GM19099 (cell line): ENCODE results near the gene FNTB.

Experiments used
- POLR2A ChIP-seq: IDR thresholded peaks from 3 replicates; pipeline ENCODE4 v1.6.1; 2011; ENCODE audit warnings: low read depth; ENCODE audit not compliant: insufficient read length; ENCODE audit errors: extremely low read depth

Gene FNTB

DNA sequence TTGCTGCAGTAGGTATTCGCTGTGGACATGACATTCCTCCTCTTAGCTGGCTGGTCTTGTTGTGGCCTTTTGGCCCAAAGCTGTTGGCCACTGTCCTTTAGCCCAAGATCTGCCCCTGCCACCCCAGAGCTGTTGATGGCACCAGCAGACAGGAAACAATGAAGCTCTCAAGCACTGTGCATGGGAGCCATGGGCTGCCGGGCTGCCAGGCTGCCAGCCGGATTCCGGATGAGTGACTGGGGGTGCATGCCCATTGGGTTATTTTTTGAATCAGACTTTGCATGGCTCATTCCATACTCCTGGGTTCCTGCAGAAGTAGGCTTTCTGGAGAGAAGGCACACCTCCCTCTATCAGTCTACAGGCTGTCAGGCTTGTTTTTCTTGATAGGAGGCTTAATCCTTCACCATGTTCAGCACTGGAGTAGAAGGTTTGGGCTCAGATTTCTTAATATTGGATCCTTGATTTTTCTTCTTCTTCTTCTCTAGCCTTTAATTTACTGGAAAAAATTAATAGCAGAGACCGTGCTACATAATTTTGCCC, 83.2 kb downstream of the FNTB start:
- no peak for TF ChIP-seq POLR2A

DNA sequence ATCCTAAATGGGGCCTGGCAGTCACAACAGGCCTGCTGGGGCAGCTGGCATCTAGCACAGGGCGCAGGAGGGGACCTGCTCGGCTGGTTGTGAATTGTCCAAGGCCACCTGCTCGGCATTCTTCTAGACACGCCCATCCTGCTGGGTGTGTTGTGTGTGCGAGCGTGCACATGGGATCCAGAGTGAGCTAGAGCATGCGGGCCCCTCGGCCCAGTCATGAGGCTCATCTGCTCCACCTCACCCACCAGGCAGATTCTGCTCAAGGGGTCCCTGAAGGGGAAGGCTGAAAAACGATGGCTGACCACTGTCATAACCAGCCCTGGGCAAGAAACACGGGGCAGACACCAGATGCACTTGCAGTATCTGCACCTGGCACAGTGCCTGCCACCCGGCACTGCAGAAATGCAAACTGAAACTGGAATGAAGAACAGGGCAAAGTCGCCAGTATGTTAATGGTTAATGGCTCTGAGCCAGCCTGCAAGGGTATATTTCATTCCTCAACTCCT, 83.8 kb downstream of the FNTB start:
- no peak for TF ChIP-seq POLR2A

- TF ChIP-seq POLR2A: no peak
Observed at GRCh38 chr14:65071544-65071943, 84.8 kb downstream of the FNTB start.

- no peak for TF ChIP-seq POLR2A
Observed at GRCh38 chr14:65072256-65072655, 85.6 kb downstream of the FNTB start.

DNA sequence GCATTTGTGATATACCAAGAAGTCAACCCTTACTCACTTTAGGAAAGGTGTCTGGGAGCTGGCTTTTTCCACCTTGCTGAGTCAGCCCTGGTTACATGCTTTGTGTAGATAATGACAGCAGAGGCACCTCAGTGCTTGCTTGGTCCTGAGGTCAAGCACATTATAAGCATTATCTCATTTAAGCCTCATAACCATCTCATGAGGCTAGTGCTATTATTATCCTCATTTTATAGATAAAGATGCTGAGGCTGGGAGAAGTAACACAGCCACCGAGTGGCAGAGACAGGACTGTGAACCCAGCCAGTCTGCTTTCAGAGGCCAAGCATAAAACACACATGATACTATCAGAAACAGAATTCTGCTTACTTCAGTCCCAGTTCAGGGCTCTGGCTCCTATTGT, 86.2 kb downstream of the FNTB start:
- TF ChIP-seq POLR2A: no peak

DNA sequence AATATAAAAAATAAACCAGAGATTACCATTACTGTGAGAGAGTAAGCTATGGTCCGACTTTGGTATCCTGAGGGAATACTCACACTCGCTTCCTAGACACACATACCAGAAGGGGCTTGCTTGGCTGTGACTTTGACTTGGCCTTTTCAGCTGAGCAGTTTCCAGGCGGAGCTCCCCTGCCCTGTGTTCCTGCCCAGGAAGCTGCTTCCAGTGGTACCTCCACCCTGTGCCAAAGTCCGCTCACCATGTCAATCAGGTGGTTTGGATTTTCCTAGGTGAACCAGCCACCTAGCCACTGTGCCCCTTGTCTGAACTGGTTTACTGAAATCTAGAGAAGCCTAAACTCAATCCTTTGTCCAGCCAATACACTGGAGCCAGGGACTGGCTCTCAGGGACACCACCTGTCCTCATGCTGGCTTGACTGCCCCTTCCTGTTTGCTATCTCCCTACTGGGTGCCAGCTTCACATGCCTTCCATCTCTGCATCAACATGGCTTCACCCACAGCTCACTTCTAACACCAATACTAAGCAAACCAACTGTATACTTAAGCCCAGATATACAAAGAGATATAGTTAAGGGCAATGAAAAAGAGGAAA, 87.0 kb downstream of the FNTB start:
- TF ChIP-seq POLR2A: no peak

GRCh38 chr14:65074449-65075150, 87.9 kb downstream of the FNTB start:
- TF ChIP-seq POLR2A: no peak

GRCh38 chr14:65075628-65076325, 89.1 kb downstream of the FNTB start:
- TF ChIP-seq POLR2A: no peak

- TF ChIP-seq POLR2A: no peak
Observed at GRCh38 chr14:65077318-65077717, 90.6 kb downstream of the FNTB start.

- TF ChIP-seq POLR2A: no peak
Observed at GRCh38 chr14:65079201-65079600, 92.5 kb downstream of the FNTB start.

DNA sequence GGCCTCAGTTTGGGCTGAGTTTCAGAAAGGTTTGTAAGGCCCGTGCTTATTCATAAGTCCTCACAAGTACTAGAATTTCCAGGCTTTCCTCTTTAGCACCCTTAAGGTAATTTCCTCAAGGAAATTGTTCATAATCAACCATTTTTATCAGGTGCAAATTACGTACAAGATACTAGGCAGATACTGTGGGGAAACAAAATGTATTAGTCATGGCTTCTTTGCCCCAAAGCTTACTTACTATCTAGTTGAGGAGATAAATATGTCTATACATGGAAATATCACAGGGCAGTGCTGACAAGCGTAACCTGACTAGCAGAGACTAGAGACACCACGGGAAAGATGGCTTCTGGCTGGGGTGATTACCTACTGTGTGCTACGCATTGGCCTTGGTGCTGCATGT, 93.1 kb downstream of the FNTB start:
- TF ChIP-seq POLR2A: no peak

DNA sequence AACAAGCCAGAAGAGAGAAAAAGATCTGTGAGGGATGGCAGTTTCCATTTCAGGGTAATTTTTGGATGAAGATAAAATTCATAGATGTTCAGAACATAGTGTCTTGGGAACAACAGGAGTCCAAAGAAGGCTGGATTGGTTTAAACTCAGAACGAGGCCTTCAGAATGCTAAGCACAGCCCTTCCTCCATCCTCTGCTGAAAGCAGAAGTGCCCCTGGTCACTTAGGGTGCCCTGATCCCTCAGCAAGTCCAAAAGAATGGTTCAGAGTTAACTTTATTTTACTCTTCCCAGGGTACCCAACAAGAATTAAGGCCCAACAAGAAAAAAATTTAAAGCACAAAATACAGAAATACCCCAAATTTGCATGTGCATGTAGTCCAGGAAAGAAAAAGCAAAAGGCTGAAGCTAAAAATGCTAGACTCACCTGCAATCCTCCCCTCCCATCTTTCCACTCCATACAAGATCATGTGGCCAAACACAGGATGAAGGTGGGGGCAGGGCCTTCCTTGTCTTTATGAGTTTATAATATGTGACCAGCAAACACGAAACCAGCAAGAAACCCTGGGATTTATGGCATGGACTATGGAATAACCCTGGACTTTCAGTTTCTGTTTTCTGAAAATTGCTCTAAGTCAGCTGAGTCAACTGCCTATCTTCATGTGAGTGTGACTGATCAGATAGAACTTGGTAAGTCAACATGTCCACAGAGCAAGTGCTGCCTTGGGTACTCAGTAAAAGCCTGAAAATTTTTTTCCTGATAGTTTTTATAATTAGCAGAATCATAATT, 94.5 kb downstream of the FNTB start:
- no peak for TF ChIP-seq POLR2A

DNA sequence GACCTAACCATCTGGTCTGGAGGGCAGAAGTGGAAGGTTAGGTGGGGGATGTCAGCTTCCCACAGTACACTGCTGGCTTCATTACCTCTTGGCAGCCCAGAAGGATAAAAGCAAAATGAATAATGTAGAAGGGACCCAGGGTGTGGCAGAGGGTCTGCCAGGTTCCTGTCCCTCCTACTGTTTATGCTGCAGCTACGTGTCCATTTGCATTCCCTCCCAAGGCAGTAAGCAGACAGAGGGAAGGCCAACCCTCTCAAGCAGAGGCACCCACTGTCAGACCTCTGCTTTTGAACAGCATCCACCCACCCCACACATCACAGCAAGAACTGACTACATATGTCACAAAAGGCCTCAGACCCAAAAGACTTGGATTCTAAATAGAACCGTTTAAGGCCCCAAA, 96.2 kb downstream of the FNTB start:
- no peak for TF ChIP-seq POLR2A

DNA sequence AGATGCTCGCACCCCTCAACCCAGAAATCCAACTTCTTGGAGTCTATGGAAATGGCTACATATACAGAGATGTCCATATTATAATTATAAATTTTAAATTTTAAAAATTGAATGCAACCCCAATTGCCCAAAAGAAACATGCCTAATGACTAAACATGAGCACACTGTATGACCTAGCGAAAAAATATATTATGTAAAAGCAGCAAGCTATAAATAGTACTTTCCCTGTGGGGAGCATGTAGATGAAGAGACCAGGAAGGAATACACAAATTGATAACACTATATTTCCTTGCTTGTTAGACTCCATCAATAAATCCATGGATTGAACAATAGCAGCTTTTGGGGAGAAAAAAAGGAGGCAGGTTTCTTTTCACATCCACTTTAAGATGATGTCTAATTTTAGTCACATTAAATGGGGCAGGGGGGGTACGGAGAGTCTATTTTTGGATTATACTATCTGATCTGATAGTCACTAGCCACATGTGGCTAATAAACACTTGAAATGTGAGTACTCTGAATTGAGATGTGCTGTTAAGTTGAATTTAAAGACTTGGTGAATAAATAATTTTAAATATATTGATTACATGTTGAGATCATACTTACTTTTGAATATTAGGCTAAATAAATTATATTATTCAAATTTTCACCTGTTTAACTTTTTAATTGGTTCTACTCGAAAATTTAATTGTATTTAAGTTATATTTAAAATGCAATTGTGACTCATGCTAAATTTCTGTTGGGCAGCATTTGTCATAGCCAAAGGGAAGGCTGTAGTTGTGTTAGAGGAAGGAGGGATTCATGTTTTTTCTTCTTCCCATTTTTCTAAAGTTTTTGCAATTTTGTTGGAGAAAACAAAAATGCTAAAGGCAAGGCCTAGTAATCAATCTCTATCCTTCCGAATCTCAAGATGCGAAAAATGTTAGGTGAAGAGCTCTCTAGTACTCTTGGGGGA, 98.1 kb downstream of the FNTB start:
- no peak for TF ChIP-seq POLR2A
